ENCODE measurements around the gene FAM20C.
"Not testable (repeated sequence)": the region's sequence is repeated elsewhere in the genome, so short reads cannot be mapped to it uniquely, and the experiment has no call there.

The FAM20C gene

DNA sequence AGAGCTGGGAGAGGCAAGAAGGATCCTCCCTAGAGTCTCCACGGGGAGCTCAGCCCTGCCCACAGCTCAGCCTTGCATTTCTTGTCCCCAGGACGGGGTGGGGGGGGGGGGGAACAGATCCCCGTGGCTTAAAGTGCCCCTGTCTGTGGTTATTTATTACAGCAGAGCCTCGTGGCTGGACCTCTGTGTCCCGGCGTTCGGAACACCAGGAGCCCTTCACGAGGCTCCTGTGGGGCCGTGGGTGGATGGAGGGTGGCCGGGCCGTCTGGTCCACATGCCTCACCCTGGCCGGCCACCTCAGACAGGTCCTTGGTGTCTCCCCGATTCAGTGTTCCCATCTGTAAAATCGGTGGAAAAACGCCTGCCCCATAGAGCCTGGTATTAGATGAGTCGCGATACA lies 37.9 kb downstream of the FAM20C start:
- no peak for DNase-seq

DNA sequence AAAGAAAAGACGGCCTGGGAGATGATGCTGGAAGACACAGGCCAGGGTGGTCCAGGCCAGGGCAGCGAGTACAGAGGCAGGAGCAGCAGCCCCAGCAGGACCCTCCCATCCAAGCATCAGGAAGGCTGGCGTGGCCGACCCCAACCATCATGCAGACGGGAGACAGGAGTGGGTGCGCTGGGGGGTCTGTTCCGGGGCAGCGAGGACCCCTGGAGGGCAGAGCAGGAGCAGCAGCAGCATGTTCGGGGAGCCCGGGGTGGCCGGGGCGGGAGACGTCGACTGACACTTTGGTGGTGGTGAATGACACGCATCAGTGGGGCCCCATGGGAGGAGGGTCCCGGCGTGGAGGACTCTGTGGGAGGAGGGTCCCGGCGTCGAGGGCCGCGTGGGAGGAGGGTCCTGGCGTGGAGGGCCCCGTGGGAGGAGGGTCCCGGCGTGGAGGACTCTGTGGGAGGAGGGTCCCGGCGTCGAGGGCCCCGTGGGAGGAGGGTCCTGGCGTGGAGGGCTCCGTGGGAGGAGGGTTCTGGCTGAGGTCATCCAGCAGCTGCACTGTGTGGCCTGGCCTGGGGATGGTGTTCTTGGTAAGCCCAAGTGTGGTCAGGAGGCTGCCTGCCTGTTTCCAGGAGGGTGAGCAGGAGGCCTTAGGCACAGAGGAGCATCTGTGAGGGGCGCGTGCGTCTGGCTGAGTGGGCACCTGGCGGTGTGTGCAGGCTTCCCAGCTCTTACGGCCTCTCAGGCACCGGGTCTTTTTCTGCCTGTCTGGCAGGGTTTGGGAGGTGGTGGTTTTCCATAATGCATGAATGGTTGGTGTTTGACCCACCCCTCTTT lies 38.9 kb downstream of the FAM20C start:
- DNase-seq, result no peak

GRCh38 chr7:231858-232246 lies 39.5 kb downstream of the FAM20C start:
- no peak for DNase-seq

DNA sequence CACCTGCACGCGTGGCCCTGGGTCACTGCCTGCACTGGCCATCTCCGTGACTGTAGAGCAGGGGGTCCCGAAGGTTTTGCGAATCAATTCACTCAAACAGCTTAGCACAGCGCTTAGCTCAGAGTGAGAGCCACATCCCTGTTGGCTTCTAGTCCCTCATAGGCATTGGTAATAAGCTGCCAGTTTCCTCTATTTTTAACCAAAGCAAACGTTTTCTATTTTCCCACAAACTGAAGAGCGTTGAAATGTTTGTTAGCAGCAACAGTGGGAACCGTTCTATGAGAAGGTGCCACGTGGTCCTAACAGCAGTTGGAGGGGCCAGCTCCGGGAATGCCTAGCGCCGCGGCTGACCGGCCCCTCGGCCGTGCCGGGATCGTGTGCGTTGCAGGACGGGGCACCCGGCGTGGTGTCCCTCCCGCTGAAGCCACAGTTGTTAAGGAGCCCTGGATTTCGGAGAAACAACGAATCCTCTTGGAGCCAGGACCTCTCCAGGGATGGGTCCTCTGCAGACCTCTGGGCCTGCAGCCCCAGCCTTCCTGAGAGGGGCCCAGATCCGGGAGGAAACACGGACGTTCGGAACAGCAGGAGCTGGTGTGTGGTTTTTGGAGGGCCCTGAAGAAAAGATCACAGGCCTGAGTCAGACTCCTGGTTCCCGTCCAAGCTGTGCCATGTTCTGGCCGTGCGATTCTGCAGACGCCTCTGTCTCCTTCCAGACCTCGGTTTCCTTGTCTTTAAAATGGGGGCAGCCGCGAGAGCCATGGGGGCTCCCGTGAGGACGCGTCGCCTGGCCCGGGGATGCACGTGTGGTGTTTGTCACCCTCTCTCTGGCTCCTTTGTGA lies 40.3 kb downstream of the FAM20C start:
- peak; percentile 66 for DNase-seq

- DNase-seq, result no peak
Observed at GRCh38 chr7:233249-234035, 41.1 kb downstream of the FAM20C start.

DNA sequence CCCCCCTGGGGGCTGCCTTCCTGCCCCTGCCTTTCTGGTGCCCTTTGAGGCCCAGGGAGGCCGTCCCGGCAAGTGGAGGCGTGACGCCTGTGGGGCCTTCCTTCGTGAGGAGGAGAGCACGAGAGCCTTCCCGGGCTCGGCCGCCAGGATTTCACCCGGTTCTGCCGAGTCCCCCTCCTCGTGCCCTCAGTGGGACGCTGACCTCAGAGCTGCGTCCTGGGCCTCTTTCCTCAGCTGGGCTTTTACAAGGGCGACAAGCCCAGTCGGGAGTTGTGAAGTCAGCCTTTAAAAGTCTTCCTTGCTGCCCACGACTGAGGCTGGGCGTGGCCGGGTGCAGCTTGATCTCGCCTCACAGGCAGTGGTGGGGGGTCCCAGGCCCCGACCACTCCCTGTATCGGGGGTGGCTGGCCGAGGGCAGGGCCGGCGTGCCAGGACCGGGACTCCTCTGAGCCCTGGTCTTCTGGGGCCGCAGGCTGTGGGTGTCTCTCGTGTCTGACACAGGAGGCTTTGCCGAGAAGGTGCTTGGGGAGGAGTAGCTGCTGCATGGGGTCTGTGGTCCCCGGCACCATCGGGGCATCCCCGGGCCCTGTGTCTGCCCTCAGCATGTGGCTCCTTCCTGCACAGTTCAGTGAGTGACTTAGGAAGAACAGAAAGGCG lies 41.8 kb downstream of the FAM20C start:
- no peak for DNase-seq

- no peak for DNase-seq
Observed at GRCh38 chr7:234708-235553, 42.6 kb downstream of the FAM20C start.

DNA sequence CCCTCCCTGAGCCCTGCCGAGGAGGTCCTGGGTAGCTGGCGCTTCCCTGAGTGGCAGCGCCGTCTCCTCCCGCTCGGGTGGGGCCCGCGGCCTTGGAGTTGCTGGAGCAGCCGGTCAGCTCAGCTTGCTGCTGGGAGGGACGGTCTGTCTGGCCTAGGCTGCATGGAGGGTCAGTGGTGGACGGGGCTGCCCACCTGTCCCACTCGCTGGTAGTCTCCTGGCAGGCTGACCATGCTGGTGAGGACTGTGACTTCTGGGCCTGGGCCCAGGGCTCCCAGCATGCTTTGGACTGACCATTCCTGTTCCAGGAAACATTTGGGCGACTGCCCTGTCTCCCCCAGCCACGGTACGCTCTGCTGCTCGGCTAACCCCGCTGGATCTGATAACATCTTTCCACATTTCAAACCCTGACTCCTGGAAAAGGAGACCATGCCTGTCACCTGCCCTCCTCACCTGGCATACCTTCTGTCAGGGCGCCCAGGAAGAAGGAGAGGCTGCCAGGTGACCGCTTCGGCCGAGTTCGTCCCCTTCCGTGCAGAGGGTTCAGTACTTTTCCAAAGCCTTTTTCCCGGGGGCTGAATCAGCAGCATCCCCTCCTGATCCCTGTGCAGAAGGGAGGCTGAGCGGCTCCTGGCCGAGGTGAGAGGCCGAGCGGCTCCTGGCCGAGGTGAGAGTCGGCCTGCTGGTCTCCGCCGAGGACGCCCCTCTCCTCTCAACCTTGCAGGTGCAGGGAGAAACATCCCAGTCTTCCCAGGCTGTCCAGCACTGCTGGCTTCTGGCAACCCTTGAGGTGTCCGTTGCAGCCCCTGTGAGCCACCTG lies 43.4 kb downstream of the FAM20C start:
- DNase-seq, result no peak

DNA sequence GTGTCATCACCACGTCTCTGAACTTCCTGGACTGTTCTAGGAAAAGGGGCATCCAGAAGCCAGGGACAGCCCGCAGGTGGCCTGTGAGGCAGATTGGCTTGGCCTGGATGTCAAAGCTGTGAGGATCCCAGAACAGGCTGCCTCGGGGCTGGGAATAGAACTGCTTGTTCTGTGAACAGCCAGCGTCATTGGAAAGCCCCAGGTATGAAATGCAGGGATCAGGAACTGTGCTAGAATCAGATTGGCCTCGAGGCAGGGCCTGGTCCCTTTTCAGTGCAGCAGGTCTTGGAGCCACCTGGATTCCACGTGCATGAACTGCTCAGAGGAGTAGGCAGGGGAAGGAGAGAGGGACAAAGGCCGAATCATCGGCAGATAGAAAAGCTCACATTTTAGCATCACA lies 44.6 kb downstream of the FAM20C start:
- no peak for DNase-seq

GRCh38 chr7:237385-237784 lies 45.0 kb downstream of the FAM20C start:
- DNase-seq, result no peak

- DNase-seq, result no peak
Observed at GRCh38 chr7:240146-240676, 47.8 kb downstream of the FAM20C start.

DNA sequence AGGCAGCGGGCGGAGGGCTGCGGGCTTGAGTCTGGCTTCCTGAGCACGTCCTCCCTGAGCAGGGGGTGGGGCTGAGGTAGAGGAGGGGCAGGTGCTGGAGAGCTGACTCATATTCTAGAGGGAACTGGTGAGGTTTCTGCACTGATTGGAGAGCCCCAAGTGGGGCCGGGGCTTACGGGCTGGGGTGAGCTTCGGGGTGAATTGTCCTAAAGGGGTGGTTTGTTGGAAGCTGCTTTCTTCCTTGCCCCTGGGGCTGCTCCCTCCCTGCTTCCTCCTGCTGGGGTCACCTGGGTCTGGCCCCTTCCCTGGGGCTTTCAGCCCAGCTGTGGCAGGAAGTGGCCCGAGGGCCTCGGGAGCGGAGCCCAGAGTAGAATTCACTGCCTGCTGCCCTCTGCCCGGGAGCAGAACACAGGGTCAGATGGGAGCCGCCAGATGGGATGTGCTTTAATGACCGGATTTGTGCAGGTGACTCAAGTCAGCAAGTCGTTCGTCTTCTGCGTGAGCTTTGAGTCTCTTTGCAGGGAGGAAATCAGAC lies 48.6 kb downstream of the FAM20C start:
- no peak for DNase-seq

- DNase-seq, result no peak
Observed at GRCh38 chr7:241513-241912, 49.1 kb downstream of the FAM20C start.

DNA sequence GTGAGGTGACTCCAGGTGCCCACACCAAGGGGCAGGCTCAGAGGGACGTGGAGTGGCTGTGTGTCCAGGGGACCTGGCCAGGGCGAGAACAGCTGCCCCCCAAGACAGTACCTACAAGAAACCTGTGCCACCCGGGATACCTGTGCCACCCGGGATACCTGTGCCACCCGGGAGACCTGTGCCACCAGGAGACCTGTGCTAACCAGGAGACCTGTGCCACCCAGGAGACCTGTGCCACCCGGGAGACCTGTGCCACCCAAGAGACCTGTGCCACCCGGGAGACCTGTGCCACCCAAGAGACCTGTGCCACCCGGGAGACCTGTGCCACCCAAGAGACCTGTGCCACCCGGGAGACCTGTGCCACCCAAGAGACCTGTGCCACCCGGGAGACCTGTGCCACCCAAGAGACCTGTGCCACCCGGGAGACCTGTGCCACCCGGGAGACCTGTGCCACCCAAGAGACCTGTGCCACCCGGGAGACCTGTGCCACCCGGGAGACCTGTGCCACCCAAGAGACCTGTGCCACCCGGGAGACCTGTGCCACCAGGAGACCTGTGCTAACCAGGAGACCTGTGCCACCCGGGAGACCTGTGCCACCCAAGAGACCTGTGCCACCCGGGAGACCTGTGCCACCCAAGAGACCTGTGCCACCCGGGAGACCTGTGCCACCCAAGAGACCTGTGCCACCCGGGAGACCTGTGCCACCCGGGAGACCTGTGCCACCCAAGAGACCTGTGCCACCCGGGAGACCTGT lies 50.6 kb downstream of the FAM20C start:
- DNase-seq, result not testable (repeated sequence)

- DNase-seq, result not testable (repeated sequence)
Observed at GRCh38 chr7:243580-243978, 51.2 kb downstream of the FAM20C start.

DNA sequence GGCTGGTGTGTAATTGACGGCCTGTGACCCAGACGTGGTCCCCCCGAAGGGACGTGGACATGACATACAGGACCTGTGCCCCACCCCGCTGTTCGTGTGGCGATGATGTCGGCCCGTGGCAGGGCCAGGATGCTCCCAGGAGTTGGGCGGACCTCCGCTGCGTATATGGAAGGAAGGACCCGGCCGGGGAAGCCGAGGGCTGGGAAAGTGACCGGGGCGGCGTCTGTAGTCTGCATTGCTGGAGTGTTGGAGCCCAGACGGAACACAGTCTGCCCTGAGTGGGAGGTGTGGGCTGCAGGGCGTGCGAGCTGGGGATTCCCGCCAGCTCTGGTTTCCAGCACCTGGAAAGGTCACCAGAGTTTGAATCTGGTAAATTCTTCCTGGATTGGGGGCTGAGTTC lies 52.6 kb downstream of the FAM20C start:
- DNase-seq, result no peak

DNA sequence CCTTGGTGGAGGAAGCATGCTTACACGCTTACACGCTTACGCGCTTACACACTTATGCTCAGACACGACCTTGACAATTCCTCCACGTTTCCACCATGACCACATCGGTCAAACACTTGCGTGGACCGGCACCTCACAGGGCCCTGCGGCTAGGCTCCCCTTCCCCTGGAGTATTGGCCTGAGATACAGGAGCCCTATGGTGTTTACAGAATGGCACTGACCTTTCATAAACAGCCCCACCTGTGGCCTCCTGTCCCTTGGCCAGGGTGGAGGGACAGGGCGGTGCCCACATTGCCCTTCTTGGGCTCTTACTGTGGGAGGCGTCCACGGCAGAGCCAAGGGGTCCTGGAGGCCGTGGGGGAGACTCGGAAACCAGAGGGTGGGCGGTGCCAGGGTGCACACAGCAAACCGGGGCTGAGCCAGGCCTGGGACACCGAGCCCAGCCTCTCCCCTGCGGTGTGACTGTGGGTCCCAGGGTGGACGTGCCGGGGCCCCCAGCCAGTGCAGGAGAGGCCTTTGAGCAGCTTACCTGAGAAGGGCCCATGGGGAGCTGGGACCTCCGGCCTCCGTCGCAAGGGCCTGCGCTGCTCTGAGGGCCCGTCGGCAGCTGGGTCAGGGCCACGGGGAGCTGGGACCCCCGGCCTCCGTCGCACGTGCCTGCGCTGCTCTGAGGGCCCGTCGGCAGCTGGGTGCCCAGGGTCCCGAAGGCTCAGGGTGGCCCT lies 53.4 kb downstream of the FAM20C start:
- no peak for DNase-seq

DNA sequence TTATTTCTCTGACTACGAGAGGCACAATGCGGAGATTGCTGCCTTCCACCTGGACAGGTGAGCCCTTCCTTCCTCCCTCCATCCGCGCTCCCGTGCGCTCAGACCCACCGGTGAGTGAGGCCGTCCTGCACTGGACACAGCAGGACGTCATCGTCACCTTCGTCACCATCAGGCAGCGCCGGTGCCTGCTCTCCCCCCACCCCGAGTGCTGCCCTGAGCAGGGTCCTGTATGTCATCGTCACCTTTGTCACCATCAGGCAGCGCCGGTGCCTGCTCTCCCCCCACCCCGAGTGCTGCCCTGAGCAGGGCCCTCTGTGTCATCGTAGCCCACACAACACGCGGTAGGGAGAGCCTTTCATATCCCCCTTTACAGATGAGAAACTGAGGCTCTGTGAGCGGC lies 54.1 kb downstream of the FAM20C start:
- no peak for DNase-seq

DNA sequence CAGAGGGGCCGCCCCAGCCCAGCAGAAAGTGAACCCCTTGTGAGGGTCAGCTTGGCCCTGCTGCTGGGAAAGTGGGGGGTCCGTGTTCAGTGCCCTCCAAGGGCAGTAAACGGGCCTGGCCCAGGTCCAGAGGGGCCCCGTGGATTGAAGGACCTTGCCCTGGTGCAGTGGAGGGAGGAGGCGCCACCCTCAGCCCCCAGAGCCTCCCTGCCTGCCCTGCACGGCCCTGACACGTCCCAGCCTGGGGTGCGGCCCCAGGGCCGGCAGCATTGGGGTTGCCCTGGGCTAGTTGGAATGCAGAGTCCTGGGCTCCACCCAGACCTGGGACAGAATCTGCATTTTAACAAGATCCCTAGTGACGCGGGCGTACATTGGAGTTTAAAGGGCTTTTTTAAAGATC lies 54.8 kb downstream of the FAM20C start:
- DNase-seq, result no peak

Data from fibroblast of skin of abdomen (primary cell).